GM18511 (cell line): ENCODE data around the gene MS4A15.

Experiments used
- ATAC-seq: cut with Tn5 transposase; IDR thresholded peaks from one replicate; pipeline ENCODE4 v1.9.1; 2021; ENCODE audit warnings: mild to moderate bottlenecking, moderate library complexity; ENCODE audit not compliant: unreplicated experiment

The MS4A15 gene

DNA sequence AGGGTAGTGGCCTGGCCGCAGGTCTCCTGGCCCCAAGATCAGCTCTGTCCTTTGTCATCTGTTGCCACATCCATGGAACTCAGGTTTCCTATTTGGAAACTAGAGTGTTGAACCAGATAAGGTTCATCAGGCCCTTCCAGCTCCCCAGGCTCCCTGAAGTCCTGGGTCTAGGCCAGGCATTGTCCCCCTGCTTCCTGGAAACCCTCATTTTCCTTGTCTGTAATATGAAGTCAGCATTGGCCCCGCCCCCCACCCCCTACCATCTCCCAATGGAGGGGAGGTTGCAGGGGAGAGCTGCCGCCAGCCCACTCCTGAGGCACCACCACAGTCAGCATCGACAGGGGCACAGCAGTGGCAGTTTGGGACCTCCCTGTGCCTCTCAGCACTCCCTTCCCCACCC, 19.5 kb downstream of the MS4A15 start:
- no peak for ATAC-seq

- ATAC-seq = no peak
Measured at GRCh38 chr11:60777106-60777505, 20.4 kb downstream of the MS4A15 start.

- ATAC-seq = no peak
Measured at GRCh38 chr11:60777572-60777971, 20.9 kb downstream of the MS4A15 start.

- ATAC-seq = no peak
Measured at GRCh38 chr11:60780065-60780464, 23.4 kb downstream of the MS4A15 start.

GRCh38 chr11:60780774-60781173, 24.1 kb downstream of the MS4A15 start:
- no peak for ATAC-seq

DNA sequence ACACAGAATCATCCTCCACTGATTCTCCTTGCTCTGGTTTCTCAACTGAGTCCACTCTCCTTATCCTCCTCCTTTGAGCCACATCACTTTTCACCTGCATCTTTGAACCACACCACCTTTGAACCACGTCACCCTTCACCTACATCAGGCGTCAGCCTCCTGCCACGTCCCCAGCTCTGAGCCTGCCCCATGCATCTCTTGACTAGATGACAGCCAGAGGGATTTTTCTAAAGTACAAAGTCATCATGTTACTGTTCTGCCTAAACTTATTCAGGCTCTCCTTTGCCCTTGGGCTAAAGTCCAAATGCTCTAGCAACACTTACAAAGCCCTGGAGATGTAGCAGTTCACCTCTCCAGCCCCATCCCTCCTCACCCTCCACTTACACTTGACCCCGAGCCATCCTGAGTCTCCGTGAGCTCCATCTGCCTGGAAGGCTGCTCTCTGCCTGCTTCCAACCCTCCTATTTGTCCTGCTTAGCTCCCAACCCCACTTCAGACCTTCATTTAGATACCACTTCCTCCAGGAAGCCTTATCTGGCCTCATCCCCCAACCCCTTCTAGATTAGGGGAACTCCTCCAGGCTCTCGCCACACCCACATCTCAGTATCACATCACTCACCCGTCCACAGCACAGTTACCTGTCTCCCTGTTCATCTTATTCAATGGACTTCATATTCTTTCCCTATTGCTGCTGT, 24.8 kb downstream of the MS4A15 start:
- no peak for ATAC-seq

GRCh38 chr11:60781981-60782316, 25.3 kb downstream of the MS4A15 start:
- ATAC-seq = no peak

DNA sequence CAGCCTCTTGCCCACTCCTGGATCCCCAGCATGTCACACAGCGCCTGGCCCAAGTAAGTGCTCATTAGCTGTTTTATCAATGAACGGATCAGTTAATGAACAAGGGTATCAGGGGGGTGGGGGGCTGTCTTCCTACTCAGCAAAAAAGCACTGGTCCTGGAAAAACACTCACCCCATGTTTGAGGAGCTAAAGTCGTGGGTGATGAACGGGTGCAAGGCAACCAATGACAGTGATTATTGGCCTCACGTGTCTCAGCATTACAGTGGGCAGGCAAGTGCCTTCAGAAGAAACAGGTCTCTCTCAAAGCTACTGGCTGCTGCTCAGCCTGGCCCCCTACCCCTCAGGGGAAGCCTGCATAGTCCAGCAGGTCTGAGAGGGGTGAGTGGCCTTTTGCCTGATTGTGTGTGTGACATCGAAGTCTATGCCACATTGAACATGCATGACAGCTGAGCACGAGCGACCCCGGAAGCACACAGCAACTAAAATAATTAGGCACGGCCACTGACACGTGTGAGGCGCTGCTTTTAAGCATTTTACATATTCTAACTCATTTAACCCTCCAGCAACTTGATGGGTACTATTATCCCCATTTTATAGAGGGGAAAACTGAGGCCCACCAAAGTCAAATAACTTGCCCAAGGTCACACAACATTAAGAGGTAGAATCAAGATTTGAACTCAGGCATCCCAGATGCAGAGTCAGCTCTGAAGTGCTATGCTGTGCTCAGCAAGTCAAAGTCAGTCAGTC, 25.9 kb downstream of the MS4A15 start:
- ATAC-seq = no peak

DNA sequence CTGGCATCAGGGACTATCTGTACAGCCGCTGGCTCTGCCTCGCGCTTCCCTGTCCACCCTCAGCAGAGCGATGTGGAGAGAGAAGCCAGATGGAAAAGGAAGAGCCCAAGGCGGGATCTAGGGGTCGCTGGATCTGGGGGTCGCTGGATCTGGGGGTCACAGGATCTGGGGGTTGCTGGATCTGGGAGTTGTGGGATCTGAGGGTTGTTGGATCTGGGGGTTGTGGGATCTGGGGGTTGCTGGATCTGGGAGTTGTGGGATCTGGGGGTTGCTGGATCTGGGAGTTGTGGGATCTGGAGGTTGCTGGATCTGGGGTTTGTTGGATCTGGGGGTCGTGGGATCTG, 26.4 kb downstream of the MS4A15 start:
- no peak for ATAC-seq

DNA sequence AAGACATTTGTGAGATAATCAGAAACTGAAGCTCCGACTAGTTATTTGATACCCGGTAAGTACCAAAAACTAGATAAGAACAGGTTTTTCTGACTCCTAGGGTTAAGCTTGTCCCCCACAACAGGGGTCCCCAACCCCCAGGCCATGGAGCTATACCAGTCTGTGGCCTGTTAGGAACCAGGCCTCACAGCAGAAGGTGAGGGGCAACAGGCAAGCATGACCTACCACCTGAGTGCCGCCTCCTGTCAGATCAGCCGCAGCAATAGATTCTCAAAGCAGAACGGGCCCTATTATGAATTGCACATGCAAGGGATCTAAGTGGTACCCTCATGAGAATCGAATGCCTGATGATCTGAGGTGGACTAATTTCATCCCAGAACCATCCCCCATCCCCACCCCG, 27.2 kb downstream of the MS4A15 start:
- no peak for ATAC-seq

DNA sequence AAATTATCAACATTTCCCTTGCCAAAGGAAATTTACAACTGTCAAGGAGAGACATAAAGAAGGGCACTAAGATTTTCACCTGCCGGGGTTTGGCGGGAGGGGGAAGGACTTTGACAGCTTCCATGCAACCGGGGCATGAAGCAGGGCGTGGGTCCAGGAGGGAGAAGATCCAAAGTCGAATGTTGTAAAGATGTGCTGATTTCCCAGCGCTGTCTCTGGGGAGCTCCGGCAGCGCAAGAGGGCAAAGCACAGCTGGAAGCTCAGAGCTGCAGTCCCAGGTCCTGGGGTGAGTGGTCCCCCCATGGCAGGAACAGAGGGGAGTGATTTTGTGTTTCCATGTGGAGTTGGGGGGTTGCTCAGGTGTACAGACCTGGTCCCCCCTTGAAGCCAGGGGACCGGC, 28.5 kb downstream of the MS4A15 start, which contains the start of gene MS4A10:
TSS of gene MS4A10 (plus strand) at position 198 of the 400 bp plus-strand sequence. CDS start 5,003 bp downstream, outside the sequence.
- no peak for ATAC-seq

GRCh38 chr11:60785806-60786361, 29.2 kb downstream of the MS4A15 start:
- ATAC-seq = no peak

- no peak for ATAC-seq
Measured at GRCh38 chr11:60786811-60787567, 30.3 kb downstream of the MS4A15 start.

- no peak for ATAC-seq
Measured at GRCh38 chr11:60788401-60789125, 31.9 kb downstream of the MS4A15 start.

DNA sequence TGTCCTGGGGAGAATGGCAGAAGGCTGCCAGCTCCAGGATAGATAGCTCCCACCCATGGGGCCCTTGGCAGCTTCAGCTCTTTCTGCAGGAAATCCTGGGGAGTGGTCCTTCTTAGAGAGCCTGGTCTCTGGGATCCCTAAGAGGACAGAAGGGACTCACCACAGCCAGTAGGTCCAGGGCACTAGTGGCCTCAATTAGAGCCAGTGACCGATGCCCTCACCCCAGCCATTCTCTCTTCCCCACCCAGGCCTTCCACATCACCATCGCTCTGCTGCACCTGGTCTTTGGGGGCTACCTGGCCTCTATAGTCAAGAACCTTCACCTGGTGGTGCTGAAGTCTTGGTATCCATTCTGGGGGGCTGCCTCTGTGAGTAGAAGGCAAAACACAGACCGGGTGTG, 34.1 kb downstream of the MS4A15 start:
- no peak for ATAC-seq

- no peak for ATAC-seq
Measured at GRCh38 chr11:60791153-60791933, 34.7 kb downstream of the MS4A15 start.

GRCh38 chr11:60792521-60792920, 35.9 kb downstream of the MS4A15 start:
- ATAC-seq = no peak

- no peak for ATAC-seq
Measured at GRCh38 chr11:60795291-60795690, 38.6 kb downstream of the MS4A15 start.

- no peak for ATAC-seq
Measured at GRCh38 chr11:60797846-60798630, 41.4 kb downstream of the MS4A15 start.
